HG03575 (cell line): ENCODE data around the gene AQP3.
"Not testable (repeated sequence)": the region's sequence is repeated elsewhere in the genome, so short reads cannot be mapped to it uniquely, and the experiment has no call there.

ENCODE experiments used
- ATAC-seq: cut with Tn5 transposase; IDR thresholded peaks from one replicate; pipeline ENCODE4 v1.9.1; 2021; ENCODE audit not compliant: unreplicated experiment, insufficient number of reproducible peaks, low FRiP score; ENCODE audit errors: extremely low read depth

Gene AQP3

DNA sequence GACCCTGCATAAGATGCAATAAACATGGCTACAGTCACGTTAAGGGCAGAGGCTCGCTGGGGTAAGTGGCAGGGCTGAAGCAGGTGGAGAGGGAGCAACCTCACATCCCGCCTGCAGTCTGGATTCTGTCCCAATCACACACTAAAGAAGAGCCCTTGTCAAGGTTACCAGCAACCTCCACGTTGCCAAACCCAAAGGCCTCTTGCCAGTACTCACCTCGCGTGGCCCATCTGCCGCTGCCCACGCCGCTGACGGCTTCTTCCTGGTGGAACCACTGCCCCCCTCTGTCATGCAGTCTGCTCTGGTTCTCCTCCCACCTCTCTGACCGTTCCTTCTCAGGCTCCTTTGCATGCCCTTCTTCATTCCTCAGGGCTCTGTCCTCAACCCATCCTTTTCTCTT lies 53.8 kb downstream of the AQP3 start:
- ATAC-seq = no peak

DNA sequence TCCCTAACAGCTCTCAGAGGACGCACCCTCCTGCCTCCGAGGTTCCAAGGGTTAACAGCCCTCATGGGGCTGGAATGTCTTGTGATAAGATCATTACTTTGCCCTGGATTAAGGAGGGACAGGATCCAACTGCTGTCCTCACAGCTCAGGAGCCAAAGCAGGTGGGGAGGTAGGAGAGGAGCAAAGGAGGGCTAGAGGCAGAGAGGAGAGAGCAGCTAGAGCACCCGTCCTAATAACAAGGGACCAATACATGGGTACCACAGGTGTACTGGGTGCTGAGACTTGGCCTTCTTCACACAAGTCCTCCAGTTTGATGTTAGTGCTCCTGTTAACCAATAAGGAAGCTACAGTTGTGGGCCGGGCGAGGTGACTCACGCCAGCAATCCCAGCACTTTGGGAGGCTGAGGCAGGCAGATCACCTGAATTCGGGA lies 54.8 kb downstream of the AQP3 start:
- not testable (repeated sequence) for ATAC-seq
